Spleen (tissue), 11 donors: ENCODE results near the gene HOXA7. TPM values are rescaled to one million over a fixed set of nuclear protein-coding genes. Genes with fewer than 3 reads are reported as not detected.

Source experiments
- DNase-seq: peaks from one replicate; pipeline ENCODE4 v3.0.0-alpha.2; 2020
- H3K27ac ChIP-seq, 8 donors: fragments of 200-600 bp; sonication (generic) in 7 of 8; 1 replicate in 4 of 8; 2 replicates in 4 of 8; pipeline versions ENCODE4 v1.5.0 to v1.8.0; 2016 to 2021; ENCODE audit warnings: inconsistent platforms in 4 of 8, mild to moderate bottlenecking in 4 of 8, moderate library complexity in 1 of 8
- H3K27me3 ChIP-seq, 7 donors: fragments of 200-600 bp; sonication (generic) in 6 of 7; replicated peaks in 1 of 7; 1 replicate in 4 of 7; 2 replicates in 3 of 7; pipeline versions ENCODE4 v1.5.0 to v1.8.0; 2016 to 2021; ENCODE audit warnings: inconsistent platforms in 3 of 7, mild to moderate bottlenecking in 1 of 7
- H3K36me3 ChIP-seq, 6 donors: fragments of 200-600 bp; sonication (generic) in 5 of 6; 1 replicate in 4 of 6; 2 replicates in 2 of 6; pipeline versions ENCODE4 v1.5.0 to v1.8.0; 2016 to 2021; ENCODE audit warnings: inconsistent platforms in 2 of 6
- H3K4me1 ChIP-seq, 6 donors: fragments of 200-600 bp; sonication (generic) in 5 of 6; 1 replicate in 3 of 6; 2 replicates in 3 of 6; pipeline versions ENCODE4 v1.5.0 to v1.8.0; 2016 to 2021; ENCODE audit warnings: inconsistent platforms in 3 of 6
- H3K4me3 ChIP-seq, 8 donors: fragments of 200-600 bp; sonication (generic) in 7 of 8; 1 replicate in 4 of 8; 2 replicates in 4 of 8; pipeline versions ENCODE4 v1.5.0 to v1.8.0; 2016 to 2021; ENCODE audit warnings: inconsistent platforms in 4 of 8, mild to moderate bottlenecking in 4 of 8, moderate library complexity in 2 of 8
- H3K9me3 ChIP-seq, 8 donors: fragments of 200-600 bp; sonication (generic) in 7 of 8; 1 replicate in 4 of 8; 2 replicates in 4 of 8; pipeline versions ENCODE4 v1.5.0 to v1.8.0; 2016 to 2021; ENCODE audit warnings: inconsistent platforms in 4 of 8
- POLR2A ChIP-seq, 3 donors: fragments of 450-650 bp; IDR thresholded peaks; one replicate each; pipeline ENCODE4 v1.5.1; 2017; ENCODE audit warnings: antibody characterized with exemption in 3 of 3, mild to moderate bottlenecking in 1 of 3
- POLR2AphosphoS5 ChIP-seq, 3 donors: sonication (generic); formaldehyde crosslinking; IDR thresholded peaks; one replicate each; pipeline ENCODE4 v1.5.1; 2017; ENCODE audit warnings: antibody characterized with exemption in 3 of 3
- WGBS, 5 donors: extraction: QIAGEN DNeasy Blood & Tissue Kit in 3 of 5; methylation state at CpG; one replicate each; pipeline versions ENCODE4 v1.1.5 to v1.1.7; 2013 to 2018; 5-methylcytosine and 5-hydroxymethylcytosine counted together
- intact Hi-C: fragments of 100-400 bp; cut with DNase I; formaldehyde crosslinking; loops from one replicate; pipeline ENCODE4 v1.15.0; 2023; ENCODE audit warnings: low total_unique reads
- polyA plus RNA-seq, 3 donors: library from polyadenylated mRNA; stranded (reverse); fragments of 200-250 nt; gene quantifications; one replicate each; pipeline ENCODE4 v1.2.1, GENCODE V29; 2013
- total RNA-seq, 7 donors: library from RNA; depleted of rRNA in 3 of 7; stranded (reverse); fragments of >200 nt in 3 of 7; fragmentation: NEBNext Ultra II Directional in 4 of 7; extraction: Animal tissue kit (Norgen Biotek cat#: 25700) in 4 of 7; gene quantifications; one replicate each; pipeline versions ENCODE4 v1.1.0 to v1.2.1, GENCODE V29; 2016 to 2021
- TF ChIP-seq, protein P1 (sequence below), 11 experiments: fragments of 200-600 bp in 7 of 11; fragments of 450-650 bp in 4 of 11; sonication (generic) in 4 of 11; IDR thresholded peaks in 8 of 11; conservative IDR thresholded peaks in 3 of 11; 1 replicate in 7 of 11; 2 replicates in 4 of 11; pipeline versions ENCODE4 v1.4.0 to v1.8.0; 2016 to 2021; ENCODE audit warnings: antibody characterized with exemption in 11 of 11, inconsistent platforms in 4 of 11, mild to moderate bottlenecking in 1 of 11
- donor health status: healthy with polysubstance abuse.
- donor health status: DM: no; HTN: no; CAD: no; lungs with moderate emphysema.
- donor health status: DM: no; HTN: no; CAD: no.
- donor health status: Bipolar disorder and iron deficiency.
- donor health status: healthy.
- donor health status: DM: no; HTN: no; CAD: no.
- donor health status: DM: yes; HTN: yes; CAD: no.

HOXA7 gene
- total and polyA plus RNA-seq, 10 donors: 0.55 to 8.0 (median 2.4) TPM

GRCh38 chr7:27169658-27170425 lies 13.4 kb upstream of the HOXA7 start:
- TF ChIP-seq POLR2AphosphoS5 (IDR thresholded peaks at IDR 0.05) (no peak), POLR2A (IDR thresholded peaks at IDR 0.05) (no peak)
- TF ChIP-seq, protein P1, sequence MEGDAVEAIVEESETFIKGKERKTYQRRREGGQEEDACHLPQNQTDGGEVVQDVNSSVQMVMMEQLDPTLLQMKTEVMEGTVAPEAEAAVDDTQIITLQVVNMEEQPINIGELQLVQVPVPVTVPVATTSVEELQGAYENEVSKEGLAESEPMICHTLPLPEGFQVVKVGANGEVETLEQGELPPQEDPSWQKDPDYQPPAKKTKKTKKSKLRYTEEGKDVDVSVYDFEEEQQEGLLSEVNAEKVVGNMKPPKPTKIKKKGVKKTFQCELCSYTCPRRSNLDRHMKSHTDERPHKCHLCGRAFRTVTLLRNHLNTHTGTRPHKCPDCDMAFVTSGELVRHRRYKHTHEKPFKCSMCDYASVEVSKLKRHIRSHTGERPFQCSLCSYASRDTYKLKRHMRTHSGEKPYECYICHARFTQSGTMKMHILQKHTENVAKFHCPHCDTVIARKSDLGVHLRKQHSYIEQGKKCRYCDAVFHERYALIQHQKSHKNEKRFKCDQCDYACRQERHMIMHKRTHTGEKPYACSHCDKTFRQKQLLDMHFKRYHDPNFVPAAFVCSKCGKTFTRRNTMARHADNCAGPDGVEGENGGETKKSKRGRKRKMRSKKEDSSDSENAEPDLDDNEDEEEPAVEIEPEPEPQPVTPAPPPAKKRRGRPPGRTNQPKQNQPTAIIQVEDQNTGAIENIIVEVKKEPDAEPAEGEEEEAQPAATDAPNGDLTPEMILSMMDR (IDR thresholded peaks at IDR 0.05 in 8 of 11, conservative IDR thresholded peaks at IDR 0.05 in 3 of 11): no peak
- intact Hi-C loops: loop anchor here (10.0 kb wide), 1 partner anchor 1305 kb away; no protein-coding TSS in a partner anchor
- Histone ChIP-seq H3K4me1 (peaks cover 30 to 93% (median 68%) of the 10 kb centered on the region in 6 donors), H3K27me3 (peaks cover 65 to 100% (median 100%) of the 10 kb centered on the region in 7 donors), H3K27ac (no peak overlapping the region), H3K9me3 (peaks cover 0 to 21% (median 0%) of the 10 kb centered on the region in 8 donors), H3K36me3 (no peaks in the 10 kb centered on the region), H3K4me3 (peak overlapping the region in 3 of 8 donors; percentile 1 to 31 (median 10))
- 2 to 17% (median 3%) methylated on average over 31 to 46 of the region's 46 CpGs for WGBS, 5 donors
- peak; percentile 69 for DNase-seq

DNA sequence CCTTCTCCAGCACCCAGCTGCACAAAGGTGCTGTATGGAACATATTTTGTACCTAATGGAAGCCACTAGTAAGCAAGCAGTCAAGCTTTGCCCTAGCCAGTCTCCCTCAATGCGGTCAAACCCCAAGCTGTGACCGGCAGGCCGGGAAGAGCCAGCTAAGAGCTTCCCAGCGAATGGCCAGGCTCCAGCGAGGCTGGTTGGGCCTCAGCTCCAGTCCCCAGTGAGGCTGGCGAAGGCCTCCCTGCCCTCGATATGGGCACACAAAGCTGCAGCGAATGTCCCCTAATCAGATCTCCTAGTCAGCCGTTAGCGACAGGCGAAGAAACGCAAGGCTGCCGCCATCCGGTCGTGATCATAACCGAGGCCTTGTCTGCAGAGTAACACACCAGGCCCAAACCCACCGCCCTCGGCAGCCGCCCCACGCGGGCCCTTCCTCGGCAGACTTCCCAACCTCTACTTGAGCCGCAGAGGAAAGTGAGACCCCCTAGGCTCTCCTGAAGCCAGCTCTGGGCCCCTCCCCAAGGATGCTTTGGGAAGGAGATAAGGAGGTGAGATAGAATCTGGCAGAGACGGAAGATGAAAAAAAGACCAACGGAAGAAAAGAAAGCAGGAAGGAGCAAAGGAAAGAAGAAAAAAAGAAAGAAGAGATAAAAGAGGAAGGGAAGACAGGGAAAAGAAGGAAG lies 11.9 kb upstream of the HOXA7 start:
- H3K27me3 ChIP-seq: peaks cover 53 to 100% (median 100%) of the 10 kb centered on the region in 7 donors
- intact Hi-C loops: loop anchor here (10.0 kb wide), 1 partner anchor 1304 kb away; no protein-coding TSS in a partner anchor
- H3K36me3 ChIP-seq: no peaks in the 10 kb centered on the region
- no peak overlapping the region for H3K27ac ChIP-seq
- peaks cover 20 to 93% (median 68%) of the 10 kb centered on the region in 6 donors for H3K4me1 ChIP-seq
- peak; percentile 71 for DNase-seq
- WGBS, 5 donors: 11 to 38% (median 12%) methylated on average over 20 to 25 of the region's 25 CpGs
- no peak overlapping the region for H3K4me3 ChIP-seq
- TF ChIP-seq POLR2A (IDR thresholded peaks at IDR 0.05) (no peak), POLR2AphosphoS5 (IDR thresholded peaks at IDR 0.05) (no peak)
- TF ChIP-seq, protein P1 (IDR thresholded peaks at IDR 0.05 in 8 of 11, conservative IDR thresholded peaks at IDR 0.05 in 3 of 11): no peak
- H3K9me3 ChIP-seq: peaks cover 0 to 23% (median 0%) of the 10 kb centered on the region in 8 donors

DNA sequence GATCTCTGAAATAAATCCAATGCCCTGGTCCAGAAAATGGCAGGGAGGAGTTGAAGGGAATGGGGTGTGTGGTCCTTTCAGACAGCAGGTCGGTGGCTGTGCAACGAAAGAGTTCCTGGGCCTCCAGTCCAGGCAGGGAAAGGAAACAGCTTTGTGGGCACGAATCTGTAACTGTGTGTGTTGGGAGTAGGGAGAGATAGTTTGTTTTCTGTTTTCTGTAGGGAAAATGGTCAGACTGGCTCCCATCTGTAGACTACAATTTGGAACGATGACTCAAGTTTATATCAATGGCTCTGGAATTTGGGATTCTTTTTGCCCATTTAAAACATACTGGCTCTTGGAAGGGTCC lies 11.4 kb upstream of the HOXA7 start:
- intact Hi-C loops: loop anchor here (10.0 kb wide), 1 partner anchor 1303 kb away; no protein-coding TSS in a partner anchor
- Histone ChIP-seq H3K4me3 (no peak overlapping the region), H3K36me3 (no peaks in the 10 kb centered on the region), H3K27ac (no peak overlapping the region), H3K4me1 (peaks cover 16 to 90% (median 64%) of the 10 kb centered on the region in 6 donors), H3K9me3 (peaks cover 0 to 23% (median 0%) of the 10 kb centered on the region in 8 donors), H3K27me3 (peaks cover 49 to 100% (median 99%) of the 10 kb centered on the region in 7 donors)
- whole genome bisulfite sequencing, 5 donors: 13 to 30% (median 17%) methylated on average over 4 of the region's 4 CpGs
- peak; percentile 3 for DNase-seq
- TF ChIP-seq POLR2A (IDR thresholded peaks at IDR 0.05) (no peak), POLR2AphosphoS5 (IDR thresholded peaks at IDR 0.05) (no peak)
- TF ChIP-seq, protein P1 (IDR thresholded peaks at IDR 0.05 in 8 of 11, conservative IDR thresholded peaks at IDR 0.05 in 3 of 11): no peak
